ENCODE results near the gene RPL21.
"Not testable (repeated sequence)": the region's sequence is repeated elsewhere in the genome, so short reads cannot be mapped to it uniquely, and the experiment has no call there.

Gene RPL21

GRCh38 chr13:27293076-27293691 is 41.8 kb downstream of the RPL21 start:
- no peak for DNase-seq

- no peak for DNase-seq
Measured at GRCh38 chr13:27293873-27294515, 42.6 kb downstream of the RPL21 start.

- DNase-seq = no peak
Measured at GRCh38 chr13:27295096-27295495, 43.7 kb downstream of the RPL21 start.

GRCh38 chr13:27295660-27296059 is 44.3 kb downstream of the RPL21 start:
- DNase-seq = no peak

- no peak for DNase-seq
Measured at GRCh38 chr13:27296496-27296895, 45.1 kb downstream of the RPL21 start.

- no peak for DNase-seq
Measured at GRCh38 chr13:27298849-27299248, 47.5 kb downstream of the RPL21 start.

- not testable (repeated sequence) for DNase-seq
Measured at GRCh38 chr13:27300406-27300805, 49.0 kb downstream of the RPL21 start.

- DNase-seq = no peak
Measured at GRCh38 chr13:27300941-27301586, 49.7 kb downstream of the RPL21 start.

- no peak for DNase-seq
Measured at GRCh38 chr13:27302643-27303262, 51.4 kb downstream of the RPL21 start.

GRCh38 chr13:27304099-27304498 is 52.7 kb downstream of the RPL21 start:
- DNase-seq = no peak

- DNase-seq = no peak
Measured at GRCh38 chr13:27304611-27305010, 53.3 kb downstream of the RPL21 start.

All from DMS79 treated with DMSO at 0.1 percent for 48 hours (cell line).